ENCODE data around the gene UBE2E3. TPM values are rescaled to one million over a fixed set of nuclear protein-coding genes. Genes with fewer than 3 reads are reported as not detected.

Gene UBE2E3
- total RNA-seq, 1 experiment from 2014 or later = 76.3 TPM

DNA sequence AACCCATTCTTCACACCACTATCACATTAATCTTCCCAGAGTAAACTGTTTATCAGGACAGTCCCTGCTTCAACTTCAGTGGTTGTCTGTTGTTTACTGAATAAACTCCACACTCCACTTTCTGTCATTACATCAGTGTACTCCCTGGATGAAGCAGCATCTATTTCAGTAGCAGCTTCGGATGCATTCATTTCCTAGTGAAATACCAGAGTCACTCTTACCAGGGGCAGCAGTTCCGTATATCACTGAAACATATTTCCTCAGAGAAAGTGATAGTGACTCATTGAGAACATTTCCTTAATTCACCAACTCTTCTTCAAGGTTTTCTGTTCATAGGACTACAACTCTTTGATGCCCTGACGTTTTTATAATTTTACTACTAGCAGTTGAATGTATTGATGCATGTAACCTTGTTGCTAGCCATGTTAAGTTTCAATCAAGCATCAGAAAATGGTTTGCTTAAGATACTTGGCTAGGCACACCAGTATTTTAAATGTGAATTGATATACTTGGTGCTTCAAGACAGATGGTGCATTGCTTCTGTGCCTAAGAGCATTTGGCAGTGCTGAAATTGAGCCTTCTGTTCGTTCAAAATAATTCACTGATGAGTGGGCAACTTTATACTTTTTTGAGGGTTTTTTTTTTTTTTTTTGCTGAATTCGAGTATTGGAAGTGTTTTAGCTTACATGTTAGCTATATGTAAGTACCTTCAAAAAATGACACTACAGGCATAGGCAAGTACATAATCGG is 92.3 kb downstream of the UBE2E3 start:
- 0 out of 2 replicates have a peak, but pooled peaks cover 4% of the 10 kb centered on the region for H3K4me1 Mint-ChIP-seq
- ATAC-seq (no peak), DNase-seq (ENCODE audit: low spot score) (no peak)
- TF ChIP-seq CREM (CRISPR knock-in tag; IDR thresholded peaks at IDR 0.05) (no peak), FOXJ3 (CRISPR knock-in tag; IDR thresholded peaks at IDR 0.05; ENCODE audit: borderline replicate concordance) (no peak), TP53 (CRISPR knock-in tag; IDR thresholded peaks at IDR 0.05) (no peak), FOXP1 (CRISPR knock-in tag; IDR thresholded peaks at IDR 0.05; ENCODE audit: borderline replicate concordance) (no peak), ELF4 (CRISPR knock-in tag; IDR thresholded peaks at IDR 0.05; ENCODE audit: low read depth) (no peak), GTF2I (CRISPR knock-in tag; conservative IDR thresholded peaks at IDR 0.05) (no peak)
- ChIA-PET CTCF (interaction anchor here (0.6 kb wide), 2 partner anchors 643 to 931 kb away, joined by 3 read pairs; no protein-coding TSS in a partner anchor), POLR2A (no interaction called here)
- no peak overlapping the region; the same call in 1 of the 2 replicates for H3K27ac Mint-ChIP-seq
- H3K36me3 Mint-ChIP-seq = no peaks in the 10 kb centered on the region
- no peaks in the 10 kb centered on the region for H3K27me3 Mint-ChIP-seq (ENCODE audit: low read depth)
- no peak overlapping the region for H3K4me3 Mint-ChIP-seq
- no peaks in the 10 kb centered on the region for H3K9me3 Mint-ChIP-seq

DNA sequence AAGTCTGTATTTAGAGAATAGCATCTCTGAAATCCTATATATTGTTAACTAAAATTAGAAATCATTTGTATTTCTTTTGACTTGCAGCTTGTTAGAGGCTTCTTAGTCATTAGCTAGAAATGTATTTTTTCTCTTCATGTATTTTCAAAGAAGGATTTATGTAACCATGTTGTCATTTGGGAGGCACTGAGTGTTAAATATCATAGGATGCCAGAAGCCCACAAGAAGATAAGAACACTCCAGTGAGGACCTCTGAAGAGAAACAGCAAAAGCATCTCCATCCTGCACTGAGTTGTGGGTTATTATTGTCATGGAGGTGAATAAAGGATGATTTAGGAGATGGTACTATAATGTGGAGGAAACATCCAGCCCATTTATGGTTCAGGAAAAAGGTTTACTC is 93.5 kb downstream of the UBE2E3 start:
- Mint-ChIP-seq H3K36me3 (no peaks in the 10 kb centered on the region), H3K4me3 (no peak overlapping the region), H3K9me3 (no peaks in the 10 kb centered on the region), H3K4me1 (0 out of 2 replicates have a peak, but pooled peaks cover 4% of the 10 kb centered on the region), H3K27me3 (ENCODE audit: low read depth) (no peaks in the 10 kb centered on the region), H3K27ac (no peak overlapping the region)
- POLR2A ChIA-PET = no interaction called here
- ATAC-seq (no peak), DNase-seq (ENCODE audit: low spot score) (no peak)
- no peak for TF ChIP-seq NFYB (CRISPR knock-in tag; conservative IDR thresholded peaks at IDR 0.05; ENCODE audit: low read depth)
- CTCF ChIA-PET = no interaction called here

DNA sequence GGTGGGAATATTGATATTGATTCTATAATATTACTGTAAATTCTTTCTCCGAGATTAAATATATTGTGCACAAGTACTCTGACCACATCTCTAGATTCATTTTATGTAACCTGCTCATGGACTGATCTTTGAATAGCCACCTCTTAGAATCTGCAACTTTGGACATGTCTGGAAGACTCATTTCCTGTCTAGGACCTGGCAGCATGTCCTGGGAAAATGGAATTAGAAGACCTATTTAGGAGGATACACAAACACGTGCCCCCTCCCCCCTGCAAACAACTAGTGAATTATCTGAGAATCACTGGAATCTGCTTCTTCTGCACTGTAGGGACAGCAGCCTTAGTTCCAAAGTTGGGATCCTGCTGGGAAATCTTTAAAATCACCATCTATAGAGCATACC is 94.1 kb downstream of the UBE2E3 start:
- CTCF ChIA-PET = no interaction called here
- H3K4me3 Mint-ChIP-seq = no peak overlapping the region
- TF ChIP-seq, protein P1, sequence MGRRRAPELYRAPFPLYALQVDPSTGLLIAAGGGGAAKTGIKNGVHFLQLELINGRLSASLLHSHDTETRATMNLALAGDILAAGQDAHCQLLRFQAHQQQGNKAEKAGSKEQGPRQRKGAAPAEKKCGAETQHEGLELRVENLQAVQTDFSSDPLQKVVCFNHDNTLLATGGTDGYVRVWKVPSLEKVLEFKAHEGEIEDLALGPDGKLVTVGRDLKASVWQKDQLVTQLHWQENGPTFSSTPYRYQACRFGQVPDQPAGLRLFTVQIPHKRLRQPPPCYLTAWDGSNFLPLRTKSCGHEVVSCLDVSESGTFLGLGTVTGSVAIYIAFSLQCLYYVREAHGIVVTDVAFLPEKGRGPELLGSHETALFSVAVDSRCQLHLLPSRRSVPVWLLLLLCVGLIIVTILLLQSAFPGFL (CRISPR knock-in tag; IDR thresholded peaks at IDR 0.05; ENCODE audit: borderline replicate concordance) = no peak
- TF ChIP-seq, protein P2, sequence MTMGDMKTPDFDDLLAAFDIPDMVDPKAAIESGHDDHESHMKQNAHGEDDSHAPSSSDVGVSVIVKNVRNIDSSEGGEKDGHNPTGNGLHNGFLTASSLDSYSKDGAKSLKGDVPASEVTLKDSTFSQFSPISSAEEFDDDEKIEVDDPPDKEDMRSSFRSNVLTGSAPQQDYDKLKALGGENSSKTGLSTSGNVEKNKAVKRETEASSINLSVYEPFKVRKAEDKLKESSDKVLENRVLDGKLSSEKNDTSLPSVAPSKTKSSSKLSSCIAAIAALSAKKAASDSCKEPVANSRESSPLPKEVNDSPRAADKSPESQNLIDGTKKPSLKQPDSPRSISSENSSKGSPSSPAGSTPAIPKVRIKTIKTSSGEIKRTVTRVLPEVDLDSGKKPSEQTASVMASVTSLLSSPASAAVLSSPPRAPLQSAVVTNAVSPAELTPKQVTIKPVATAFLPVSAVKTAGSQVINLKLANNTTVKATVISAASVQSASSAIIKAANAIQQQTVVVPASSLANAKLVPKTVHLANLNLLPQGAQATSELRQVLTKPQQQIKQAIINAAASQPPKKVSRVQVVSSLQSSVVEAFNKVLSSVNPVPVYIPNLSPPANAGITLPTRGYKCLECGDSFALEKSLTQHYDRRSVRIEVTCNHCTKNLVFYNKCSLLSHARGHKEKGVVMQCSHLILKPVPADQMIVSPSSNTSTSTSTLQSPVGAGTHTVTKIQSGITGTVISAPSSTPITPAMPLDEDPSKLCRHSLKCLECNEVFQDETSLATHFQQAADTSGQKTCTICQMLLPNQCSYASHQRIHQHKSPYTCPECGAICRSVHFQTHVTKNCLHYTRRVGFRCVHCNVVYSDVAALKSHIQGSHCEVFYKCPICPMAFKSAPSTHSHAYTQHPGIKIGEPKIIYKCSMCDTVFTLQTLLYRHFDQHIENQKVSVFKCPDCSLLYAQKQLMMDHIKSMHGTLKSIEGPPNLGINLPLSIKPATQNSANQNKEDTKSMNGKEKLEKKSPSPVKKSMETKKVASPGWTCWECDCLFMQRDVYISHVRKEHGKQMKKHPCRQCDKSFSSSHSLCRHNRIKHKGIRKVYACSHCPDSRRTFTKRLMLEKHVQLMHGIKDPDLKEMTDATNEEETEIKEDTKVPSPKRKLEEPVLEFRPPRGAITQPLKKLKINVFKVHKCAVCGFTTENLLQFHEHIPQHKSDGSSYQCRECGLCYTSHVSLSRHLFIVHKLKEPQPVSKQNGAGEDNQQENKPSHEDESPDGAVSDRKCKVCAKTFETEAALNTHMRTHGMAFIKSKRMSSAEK (CRISPR knock-in tag; IDR thresholded peaks at IDR 0.05; ENCODE audit: borderline replicate concordance) = no peak
- TF ChIP-seq, protein P3, sequence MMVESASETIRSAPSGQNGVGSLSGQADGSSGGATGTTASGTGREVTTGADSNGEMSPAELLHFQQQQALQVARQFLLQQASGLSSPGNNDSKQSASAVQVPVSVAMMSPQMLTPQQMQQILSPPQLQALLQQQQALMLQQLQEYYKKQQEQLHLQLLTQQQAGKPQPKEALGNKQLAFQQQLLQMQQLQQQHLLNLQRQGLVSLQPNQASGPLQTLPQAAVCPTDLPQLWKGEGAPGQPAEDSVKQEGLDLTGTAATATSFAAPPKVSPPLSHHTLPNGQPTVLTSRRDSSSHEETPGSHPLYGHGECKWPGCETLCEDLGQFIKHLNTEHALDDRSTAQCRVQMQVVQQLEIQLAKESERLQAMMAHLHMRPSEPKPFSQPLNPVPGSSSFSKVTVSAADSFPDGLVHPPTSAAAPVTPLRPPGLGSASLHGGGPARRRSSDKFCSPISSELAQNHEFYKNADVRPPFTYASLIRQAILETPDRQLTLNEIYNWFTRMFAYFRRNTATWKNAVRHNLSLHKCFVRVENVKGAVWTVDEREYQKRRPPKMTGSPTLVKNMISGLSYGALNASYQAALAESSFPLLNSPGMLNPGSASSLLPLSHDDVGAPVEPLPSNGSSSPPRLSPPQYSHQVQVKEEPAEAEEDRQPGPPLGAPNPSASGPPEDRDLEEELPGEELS (CRISPR knock-in tag; IDR thresholded peaks at IDR 0.05) = no peak
- 0 out of 2 replicates have a peak, but pooled peaks cover 4% of the 10 kb centered on the region for H3K4me1 Mint-ChIP-seq
- DNase-seq (ENCODE audit: low spot score) = no peak
- no peaks in the 10 kb centered on the region for H3K9me3 Mint-ChIP-seq
- H3K27ac Mint-ChIP-seq = no peak overlapping the region
- H3K27me3 Mint-ChIP-seq (ENCODE audit: low read depth) = no peaks in the 10 kb centered on the region
- H3K36me3 Mint-ChIP-seq = no peaks in the 10 kb centered on the region
- POLR2A ChIA-PET = no interaction called here
- no peak for ATAC-seq

DNA sequence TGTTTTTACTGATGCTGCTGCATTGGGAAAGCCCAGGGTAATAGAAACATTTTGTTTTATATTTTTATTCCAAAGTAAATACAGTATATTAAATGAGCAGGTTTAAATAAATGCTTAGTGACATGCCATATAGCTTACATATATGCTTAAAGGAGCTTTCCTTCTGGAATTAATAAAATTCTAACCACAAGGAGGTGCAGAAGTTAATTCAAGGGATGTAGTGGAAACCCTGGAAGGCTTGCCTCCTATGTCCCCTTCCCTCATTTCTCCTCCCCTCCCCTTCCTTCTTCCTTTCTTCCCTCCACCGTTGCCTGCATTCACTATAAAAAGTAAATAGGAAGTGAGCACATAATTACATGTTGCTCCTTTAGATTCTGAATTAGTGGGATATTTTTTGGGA is 96.3 kb downstream of the UBE2E3 start:
- CTCF ChIA-PET = interaction anchor here (1.0 kb wide), 1 partner anchor 102 kb away, joined by 3 read pairs; no protein-coding TSS in a partner anchor
- H3K4me3 Mint-ChIP-seq = no peak overlapping the region
- TF ChIP-seq TEAD4 (CRISPR knock-in tag; IDR thresholded peaks at IDR 0.05) (no peak), ATF1 (CRISPR knock-in tag; IDR thresholded peaks at IDR 0.05) (no peak), NR1H2 (CRISPR knock-in tag; IDR thresholded peaks at IDR 0.05) (no peak), JAZF1 (CRISPR knock-in tag; IDR thresholded peaks at IDR 0.05) (no peak), KAT7 (CRISPR knock-in tag; IDR thresholded peaks at IDR 0.05; ENCODE audit: borderline replicate concordance) (no peak), HMGA2 (CRISPR knock-in tag; IDR thresholded peaks at IDR 0.05) (no peak), TEAD1 (CRISPR knock-in tag; IDR thresholded peaks at IDR 0.05) (no peak)
- TF ChIP-seq, protein P4, sequence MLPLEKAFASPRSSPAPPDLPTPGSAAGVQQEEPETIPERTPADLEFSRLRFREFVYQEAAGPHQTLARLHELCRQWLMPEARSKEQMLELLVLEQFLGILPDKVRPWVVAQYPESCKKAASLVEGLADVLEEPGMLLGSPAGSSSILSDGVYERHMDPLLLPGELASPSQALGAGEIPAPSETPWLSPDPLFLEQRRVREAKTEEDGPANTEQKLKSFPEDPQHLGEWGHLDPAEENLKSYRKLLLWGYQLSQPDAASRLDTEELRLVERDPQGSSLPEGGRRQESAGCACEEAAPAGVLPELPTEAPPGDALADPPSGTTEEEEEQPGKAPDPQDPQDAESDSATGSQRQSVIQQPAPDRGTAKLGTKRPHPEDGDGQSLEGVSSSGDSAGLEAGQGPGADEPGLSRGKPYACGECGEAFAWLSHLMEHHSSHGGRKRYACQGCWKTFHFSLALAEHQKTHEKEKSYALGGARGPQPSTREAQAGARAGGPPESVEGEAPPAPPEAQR (CRISPR knock-in tag; IDR thresholded peaks at IDR 0.05) = no peak

More for the DNA sequence above, 96.3 kb downstream of the UBE2E3 start:
- Mint-ChIP-seq H3K36me3 (no peaks in the 10 kb centered on the region), H3K27me3 (ENCODE audit: low read depth) (no peaks in the 10 kb centered on the region), H3K9me3 (no peaks in the 10 kb centered on the region), H3K4me1 (peaks cover 8% of the 10 kb centered on the region; the same call in 1 of the 2 replicates), H3K27ac (no peak overlapping the region)
- ATAC-seq (peak; percentile 49; the same call in 1 of the 2 replicates), DNase-seq (ENCODE audit: low spot score) (no peak)
- POLR2A ChIA-PET = no interaction called here
